ENCODE measurements around the gene INSR.

INSR gene

DNA sequence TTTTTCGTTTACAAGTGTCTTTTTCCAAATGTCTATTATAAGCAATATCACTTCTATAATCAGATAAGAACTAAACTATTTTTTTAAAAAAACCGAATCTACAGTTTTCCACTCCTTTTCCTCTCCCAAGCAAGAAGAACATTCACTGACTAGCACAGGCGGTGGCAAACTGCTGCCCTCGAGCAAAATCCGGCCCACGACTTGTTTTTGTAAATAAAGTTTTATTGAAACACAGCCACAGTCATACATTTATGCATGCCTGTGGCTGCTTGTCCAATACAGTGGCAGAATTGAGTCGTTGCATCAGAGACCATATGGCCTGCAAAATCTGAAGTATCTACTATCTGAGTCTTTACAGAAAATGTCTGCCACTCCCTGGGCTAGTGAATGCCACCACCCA lies 27.4 kb downstream of the INSR start:
- in situ Hi-C loops (cut with HindIII; ENCODE audit: low sequenced_read_pairs): no loop called here
- H3K4me3 ChIP-seq (ENCODE audit: low read depth, low read length): no peak overlapping the region
- DNase-seq (ENCODE audit: low read depth, low spot score): no peak
- no peak for TF ChIP-seq CTCF (IDR thresholded peaks at IDR 0.05; ENCODE audit: low read depth, low read length)

DNA sequence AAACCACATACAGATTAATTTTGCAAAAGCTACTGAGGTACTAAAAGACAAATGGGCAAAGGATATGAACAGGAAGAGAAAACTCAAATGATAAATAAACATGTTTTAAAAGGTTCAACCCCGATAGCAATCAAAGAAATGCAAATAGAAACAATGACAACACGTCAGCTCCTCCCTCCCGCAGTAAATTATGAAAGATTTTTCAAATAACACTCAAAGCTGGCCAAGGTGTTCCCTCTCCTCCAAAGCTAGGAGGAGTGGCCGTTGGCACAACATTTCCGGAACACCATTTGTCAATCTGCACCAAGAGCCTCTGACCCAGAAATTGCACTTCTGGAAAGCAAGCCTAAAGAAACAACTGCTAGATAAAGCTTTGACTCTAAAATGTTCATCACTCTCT lies 28.3 kb downstream of the INSR start:
- DNase-seq (ENCODE audit: low read depth, low spot score): no peak
- H3K4me3 ChIP-seq (ENCODE audit: low read depth, low read length): no peak overlapping the region
- in situ Hi-C loops (cut with HindIII; ENCODE audit: low sequenced_read_pairs): no loop called here
- no peak for TF ChIP-seq CTCF (IDR thresholded peaks at IDR 0.05; ENCODE audit: low read depth, low read length)

- no peak for TF ChIP-seq CTCF (IDR thresholded peaks at IDR 0.05; ENCODE audit: low read depth, low read length)
- no peak overlapping the region for H3K4me3 ChIP-seq (ENCODE audit: low read depth, low read length)
- DNase-seq (ENCODE audit: low read depth, low spot score): no peak
- in situ Hi-C loops (cut with HindIII; ENCODE audit: low sequenced_read_pairs): no loop called here
Observed at GRCh38 chr19:7264858-7265257, 29.4 kb downstream of the INSR start.

GRCh38 chr19:7263521-7263920 lies 30.7 kb downstream of the INSR start:
- no peak for DNase-seq (ENCODE audit: low read depth, low spot score)
- H3K4me3 ChIP-seq (ENCODE audit: low read depth, low read length): no peak overlapping the region
- TF ChIP-seq CTCF (IDR thresholded peaks at IDR 0.05; ENCODE audit: low read depth, low read length): no peak
- in situ Hi-C loops (cut with HindIII; ENCODE audit: low sequenced_read_pairs): no loop called here

GRCh38 chr19:7263066-7263465 lies 31.1 kb downstream of the INSR start:
- no peak overlapping the region for H3K4me3 ChIP-seq (ENCODE audit: low read depth, low read length)
- in situ Hi-C loops (cut with HindIII; ENCODE audit: low sequenced_read_pairs): no loop called here
- TF ChIP-seq CTCF (IDR thresholded peaks at IDR 0.05; ENCODE audit: low read depth, low read length): no peak
- no peak for DNase-seq (ENCODE audit: low read depth, low spot score)

DNA sequence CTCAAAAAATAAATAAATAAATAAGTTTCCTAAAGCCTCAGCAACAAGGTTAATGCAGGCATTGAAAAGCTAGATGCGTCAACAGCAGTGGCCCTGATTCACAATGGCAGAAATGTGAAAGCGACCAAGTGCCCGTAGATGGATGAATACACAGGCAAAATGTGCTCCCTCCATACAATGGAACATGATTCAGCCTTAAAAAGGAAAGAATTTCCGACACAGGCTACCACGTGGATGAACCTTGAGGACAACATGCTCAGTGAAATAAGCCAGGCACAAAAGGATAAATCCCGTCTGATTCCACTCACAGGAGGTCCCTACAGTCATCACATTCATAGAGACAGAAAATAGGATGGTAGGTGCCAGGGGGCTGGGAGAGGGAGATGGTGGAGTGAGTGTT lies 31.7 kb downstream of the INSR start:
- DNase-seq (ENCODE audit: low read depth, low spot score): no peak
- in situ Hi-C loops (cut with HindIII; ENCODE audit: low sequenced_read_pairs): no loop called here
- no peak for TF ChIP-seq CTCF (IDR thresholded peaks at IDR 0.05; ENCODE audit: low read depth, low read length)
- no peak overlapping the region for H3K4me3 ChIP-seq (ENCODE audit: low read depth, low read length)

DNA sequence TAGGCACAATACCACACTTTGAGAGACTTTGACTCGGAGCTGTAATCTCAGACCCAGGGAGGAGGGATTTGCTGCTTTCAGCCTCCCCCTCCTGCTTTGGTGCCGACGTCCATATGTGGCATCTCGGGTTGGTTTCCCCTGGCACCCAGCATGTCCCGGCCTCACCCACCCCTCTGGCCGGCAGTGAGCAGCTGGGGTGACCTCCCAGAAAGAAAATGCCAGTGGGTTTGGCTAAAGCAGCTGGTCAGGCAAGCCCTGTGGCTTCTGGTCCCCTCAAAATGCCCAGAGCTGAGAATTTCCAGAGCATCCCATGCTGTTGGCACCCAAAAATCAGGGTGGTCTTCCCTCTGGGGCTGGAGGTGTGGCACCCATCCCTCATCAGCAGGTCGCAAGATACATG lies 34.1 kb downstream of the INSR start:
- no peak for TF ChIP-seq CTCF (IDR thresholded peaks at IDR 0.05; ENCODE audit: low read depth, low read length)
- in situ Hi-C loops (cut with HindIII; ENCODE audit: low sequenced_read_pairs): no loop called here
- H3K4me3 ChIP-seq (ENCODE audit: low read depth, low read length): no peak overlapping the region
- DNase-seq (ENCODE audit: low read depth, low spot score): no peak
